Psoas muscle (tissue), 8 donors: Measurements from ENCODE around the gene WWOX. TPM values are rescaled to one million over a fixed set of nuclear protein-coding genes. Genes with fewer than 3 reads are reported as not detected.

ENCODE experiments used
- ATAC-seq, 4 donors: fragments of 200-7000 bp; cut with Tn5 transposase; one replicate each; pipeline ENCODE4 v1.9.1; 2020; ENCODE audit warnings: moderate library complexity in 3 of 4, mild to moderate bottlenecking in 2 of 4
- DNase-seq, 2 donors: peaks; one replicate each; pipeline ENCODE4 v3.0.0-alpha.2; 2020
- H3K27ac ChIP-seq: fragments of 200-600 bp; one replicate; pipeline ENCODE4 v1.8.0; 2022
- H3K27me3 ChIP-seq, 3 donors: fragments of 200-600 bp in 1 of 3; one replicate each; pipeline versions ENCODE4 v1.6.1 to v1.8.0; 2013 to 2022; ENCODE audit warnings: low read length in 2 of 3, mild to moderate bottlenecking in 2 of 3, moderate library complexity in 1 of 3; ENCODE audit not compliant: insufficient read depth in 3 of 3
- H3K36me3 ChIP-seq, 2 donors: fragments of 200-600 bp in 1 of 2; one replicate each; pipeline versions ENCODE4 v1.6.1 to v1.8.0; 2013 to 2022; ENCODE audit warnings: low read depth in 1 of 2, mild to moderate bottlenecking in 1 of 2, moderate library complexity in 1 of 2; ENCODE audit not compliant: insufficient read depth in 1 of 2
- H3K4me1 ChIP-seq: fragments of 200-600 bp; one replicate; pipeline ENCODE4 v1.8.0; 2022
- H3K4me3 ChIP-seq: fragments of 200-600 bp; one replicate; pipeline ENCODE4 v1.8.0; 2022; ENCODE audit warnings: mild to moderate bottlenecking
- H3K9me3 ChIP-seq: fragments of 200-600 bp; one replicate; pipeline ENCODE4 v1.8.0; 2022
- WGBS, 3 donors: extraction: QIAGEN DNeasy Blood & Tissue Kit; methylation state at CpG; one replicate each; pipeline versions ENCODE4 v1.1.6 to v1.1.7; 2013; 5-methylcytosine and 5-hydroxymethylcytosine counted together
- intact Hi-C, 2 donors: fragments of 100-400 bp; cut with DNase I; formaldehyde crosslinking; loops; one replicate each; pipeline versions ENCODE4 v1.11.0 to v1.14.2; 2022
- polyA plus RNA-seq, 3 donors: library from polyadenylated mRNA; stranded (reverse); fragments of 200-250 nt; gene quantifications; one replicate each; pipeline ENCODE4 v1.2.3, GENCODE V29; 2013
- total RNA-seq, 4 donors: library from RNA; stranded (reverse); fragmentation: NEBNext Ultra II Directional in 2 of 4; extraction: Animal tissue kit (Norgen Biotek cat#: 25700) in 2 of 4; gene quantifications; one replicate each; pipeline versions ENCODE4 v1.2.1 to v1.2.4, GENCODE V29; 2021 to 2023
- TF ChIP-seq, protein P1 (sequence below): fragments of 200-600 bp; IDR thresholded peaks from one replicate; pipeline ENCODE4 v1.8.0; 2022; ENCODE audit warnings: antibody characterized with exemption
- donor health status: healthy with polysubstance abuse.
- donor health status: DM: no; HTN: no; CAD: no; lungs with moderate emphysema.
- donor health status: Bipolar disorder and iron deficiency.
- donor health status: healthy.
- donor health status: DM: yes; HTN: yes; CAD: no.
- donor health status: DM: no; HTN: no; CAD: no.
- donor health status: DM: no; HTN: no; CAD: no.
- donor health status: DM: yes; HTN: yes; CAD: no.

The WWOX gene
- total and polyA plus RNA-seq, 7 donors: 3.1 to 6.6 (median 5.0) TPM

DNA sequence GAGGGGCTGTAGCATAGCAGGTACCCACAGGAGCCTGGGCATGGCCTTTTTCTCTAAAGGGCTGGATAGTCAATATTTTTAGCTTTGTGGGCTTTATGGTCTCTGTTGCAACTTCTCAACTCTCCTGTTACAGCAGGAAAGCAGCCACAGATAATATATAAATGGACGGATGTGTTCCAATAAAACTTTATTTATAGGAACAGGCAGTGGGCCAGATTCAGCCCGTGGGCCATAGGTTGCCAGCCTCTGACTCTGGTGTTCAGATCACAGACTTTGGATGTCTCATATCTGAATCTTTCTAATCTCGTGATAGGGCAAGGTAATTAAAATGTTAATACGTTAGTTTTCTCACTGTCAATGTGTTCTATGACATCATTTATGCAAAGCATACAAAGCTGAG is 136.4 kb downstream of the WWOX start:
- H3K36me3 ChIP-seq: no peaks in the 10 kb centered on the region
- ATAC-seq (no peak), DNase-seq (no peak)
- H3K4me3 ChIP-seq: no peak overlapping the region
- no peaks in the 10 kb centered on the region for H3K27me3 ChIP-seq
- intact Hi-C loops: loop anchor here in 1 of 2 donors (5.0 kb wide), 1 partner anchor 114 kb away; no protein-coding TSS in a partner anchor
- H3K27ac ChIP-seq: no peak overlapping the region
- TF ChIP-seq, protein P1, sequence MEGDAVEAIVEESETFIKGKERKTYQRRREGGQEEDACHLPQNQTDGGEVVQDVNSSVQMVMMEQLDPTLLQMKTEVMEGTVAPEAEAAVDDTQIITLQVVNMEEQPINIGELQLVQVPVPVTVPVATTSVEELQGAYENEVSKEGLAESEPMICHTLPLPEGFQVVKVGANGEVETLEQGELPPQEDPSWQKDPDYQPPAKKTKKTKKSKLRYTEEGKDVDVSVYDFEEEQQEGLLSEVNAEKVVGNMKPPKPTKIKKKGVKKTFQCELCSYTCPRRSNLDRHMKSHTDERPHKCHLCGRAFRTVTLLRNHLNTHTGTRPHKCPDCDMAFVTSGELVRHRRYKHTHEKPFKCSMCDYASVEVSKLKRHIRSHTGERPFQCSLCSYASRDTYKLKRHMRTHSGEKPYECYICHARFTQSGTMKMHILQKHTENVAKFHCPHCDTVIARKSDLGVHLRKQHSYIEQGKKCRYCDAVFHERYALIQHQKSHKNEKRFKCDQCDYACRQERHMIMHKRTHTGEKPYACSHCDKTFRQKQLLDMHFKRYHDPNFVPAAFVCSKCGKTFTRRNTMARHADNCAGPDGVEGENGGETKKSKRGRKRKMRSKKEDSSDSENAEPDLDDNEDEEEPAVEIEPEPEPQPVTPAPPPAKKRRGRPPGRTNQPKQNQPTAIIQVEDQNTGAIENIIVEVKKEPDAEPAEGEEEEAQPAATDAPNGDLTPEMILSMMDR: no peak
- WGBS, 3 donors: 67 to 84% (median 76%) methylated on average over 4 of the region's 4 CpGs
- no peaks in the 10 kb centered on the region for H3K9me3 ChIP-seq
- no peaks in the 10 kb centered on the region for H3K4me1 ChIP-seq

DNA sequence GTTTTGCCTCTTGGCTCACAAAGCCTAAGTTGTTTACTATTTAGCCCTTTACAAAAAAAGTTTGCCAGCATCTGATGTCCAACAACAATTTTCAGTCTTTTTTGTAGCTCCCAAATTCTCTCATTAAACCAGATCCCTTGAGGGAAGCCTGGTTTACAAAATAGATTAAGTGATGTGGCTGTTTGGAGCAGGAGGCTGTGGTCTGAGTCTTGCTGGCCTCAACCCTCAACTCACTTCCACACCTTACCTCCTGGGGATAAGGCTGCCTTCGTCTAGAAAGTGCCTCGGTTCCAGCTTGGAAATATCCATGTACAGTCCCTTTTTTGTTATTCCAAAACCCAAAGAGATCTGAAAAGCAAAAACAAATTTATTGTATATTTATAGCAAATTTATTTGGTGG is 138.4 kb downstream of the WWOX start:
- no peak for DNase-seq
- Histone ChIP-seq H3K27me3 (no peaks in the 10 kb centered on the region), H3K4me1 (peaks cover 9% of the 10 kb centered on the region), H3K27ac (no peak overlapping the region), H3K9me3 (no peaks in the 10 kb centered on the region), H3K36me3 (no peaks in the 10 kb centered on the region), H3K4me3 (no peak overlapping the region)
- intact Hi-C loops: loop anchor here in 1 of 2 donors (5.0 kb wide), 1 partner anchor 116 kb away; no protein-coding TSS in a partner anchor
- TF ChIP-seq, protein P1: no peak
- WGBS, 3 donors: 38 to 65% (median 40%) methylated on average over 2 of the region's 2 CpGs
- ATAC-seq: no peak

DNA sequence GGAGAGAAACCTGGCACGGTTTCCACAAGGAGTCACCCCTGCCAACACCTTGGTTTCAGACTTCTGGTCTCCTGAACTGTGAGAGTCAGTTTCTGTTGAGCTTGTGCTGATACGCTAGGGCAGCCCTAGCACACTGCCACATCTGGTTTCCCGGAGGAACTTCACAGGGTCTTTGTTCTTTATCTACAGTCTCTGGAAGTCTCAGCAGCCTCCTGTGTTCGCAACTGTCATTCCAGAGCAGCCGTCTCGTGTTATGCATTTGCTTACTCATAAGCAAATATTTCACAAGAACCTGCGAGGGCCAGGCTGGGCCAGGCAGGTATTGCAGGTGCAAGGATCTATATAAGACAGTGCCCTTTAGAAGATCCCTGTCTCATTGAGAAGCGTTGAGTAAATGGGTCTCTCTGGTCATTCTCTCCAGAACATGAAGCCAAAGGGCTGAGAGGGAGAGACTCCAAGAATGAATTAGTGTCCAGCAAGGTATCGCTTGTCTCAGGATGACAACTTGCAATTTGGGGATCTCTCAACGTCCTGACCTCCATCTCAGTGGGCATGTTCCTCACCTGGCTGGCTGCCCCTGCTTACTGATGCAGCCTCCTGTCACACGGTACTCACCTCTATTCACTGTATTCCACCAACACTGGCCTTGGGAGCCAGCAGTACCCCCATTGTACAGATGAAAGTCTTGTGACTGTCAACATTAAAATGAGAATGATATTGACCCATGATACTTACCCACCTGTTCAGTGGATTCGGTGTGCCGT is 141.2 kb downstream of the WWOX start:
- intact Hi-C loops: no loop called here
- Histone ChIP-seq H3K4me3 (no peak overlapping the region), H3K9me3 (no peaks in the 10 kb centered on the region), H3K27ac (no peak overlapping the region), H3K27me3 (no peaks in the 10 kb centered on the region), H3K36me3 (no peaks in the 10 kb centered on the region), H3K4me1 (peaks cover 9% of the 10 kb centered on the region)
- 72 to 93% (median 73%) methylated on average over 13 of the region's 13 CpGs for WGBS, 3 donors
- no peak for DNase-seq
- no peak for ATAC-seq
- TF ChIP-seq, protein P1: no peak

DNA sequence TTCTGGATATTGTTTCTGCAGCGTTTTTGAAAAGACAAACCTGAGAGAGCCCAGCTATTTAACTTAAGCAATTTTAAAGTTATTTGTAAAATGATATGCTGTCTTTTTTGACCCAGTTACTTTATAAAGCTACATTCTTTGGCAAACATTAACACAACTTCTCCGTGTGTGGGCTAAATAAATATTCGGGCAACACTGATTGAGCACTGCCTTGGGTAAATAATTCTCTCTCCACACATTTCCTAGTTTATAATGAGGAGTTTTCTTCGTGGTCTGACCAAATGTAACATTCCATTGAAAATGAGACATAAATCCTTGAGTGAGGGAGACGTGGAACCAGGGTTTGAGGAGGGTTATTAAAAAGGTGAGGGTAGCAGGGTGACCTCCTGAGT is 142.8 kb downstream of the WWOX start:
- Histone ChIP-seq H3K4me3 (no peak overlapping the region), H3K27ac (no peak overlapping the region), H3K9me3 (no peaks in the 10 kb centered on the region), H3K4me1 (peaks cover 9% of the 10 kb centered on the region), H3K27me3 (no peaks in the 10 kb centered on the region), H3K36me3 (no peaks in the 10 kb centered on the region)
- no peak for DNase-seq
- 20 to 31% (median 24%) methylated on average over 5 of the region's 5 CpGs for WGBS, 3 donors
- ATAC-seq: no peak
- TF ChIP-seq, protein P1: no peak
- intact Hi-C loops: no loop called here
